HEK293 (cell line): ENCODE data around the gene ABHD5.

Source experiments
- CTCF ChIA-PET: fragments of 350-600 bp; formaldehyde crosslinking; extraction: SDS; loops from one replicate; lab custom pipeline; 2021; ENCODE audit warnings: antibody characterized with exemption; lab: Yijun Ruan, JAX
- POLR2A ChIA-PET: fragments of 300-600 bp; formaldehyde crosslinking; extraction: SDS; loops from one replicate; lab custom pipeline; 2020; ENCODE audit warnings: antibody characterized with exemption, inconsistent platforms; lab: Yijun Ruan, JAX
- H3K27ac ChIP-seq: fragments of 200-500 bp; sonication (Bioruptor generic); 2 replicates; pipeline ENCODE4 v1.5.1; 2014; ENCODE audit warnings: low read depth, low read length, control low read depth, inconsistent platforms; ENCODE audit errors: extremely low read depth
- H3K36me3 ChIP-seq, 2 experiments: fragments of 200-500 bp in 1 of 2; sonication (Bioruptor generic) in 1 of 2; 1 replicate in 1 of 2; 2 replicates in 1 of 2; pipeline ENCODE4 v1.5.1; 2014 to 2017; ENCODE audit warnings: inconsistent platforms in 2 of 2, low read length in 2 of 2; ENCODE audit not compliant: control insufficient read depth in 2 of 2, insufficient read depth in 1 of 2
- H3K4me1 ChIP-seq: fragments of 200-500 bp; sonication (Bioruptor generic); 2 replicates; pipeline ENCODE4 v1.5.1; 2014; ENCODE audit warnings: mild to moderate bottlenecking, low read length, inconsistent platforms; ENCODE audit not compliant: control insufficient read depth, insufficient read depth
- H3K4me3 ChIP-seq: 2 replicates; pipeline ENCODE4 v1.5.1; 2011; ENCODE audit warnings: low read depth, mild to moderate bottlenecking, control low read depth, low read length, moderate library complexity
- H3K9me3 ChIP-seq: fragments of 200-500 bp; sonication (Bioruptor generic); 2 replicates; pipeline ENCODE4 v1.5.1; 2014; ENCODE audit warnings: low read depth, low read length, inconsistent platforms; ENCODE audit not compliant: control insufficient read depth, insufficient read depth
- REPIN1 ChIP-seq: fragments of 450-650 bp; formaldehyde crosslinking; IDR thresholded peaks from 2 replicates; pipeline ENCODE4 v1.5.1; 2017; ENCODE audit warnings: missing biosample characterization, missing genetic modification characterization, low read depth
- ZNF112 ChIP-seq: fragments of 450-650 bp; formaldehyde crosslinking; IDR thresholded peaks from 2 replicates; pipeline ENCODE4 v1.5.0; 2017; ENCODE audit warnings: missing biosample characterization, missing genetic modification characterization
- ZNF138 ChIP-seq: fragments of 450-650 bp; formaldehyde crosslinking; IDR thresholded peaks from 2 replicates; pipeline ENCODE4 v1.5.1; 2016; ENCODE audit warnings: missing biosample characterization, missing genetic modification characterization, borderline replicate concordance
- ZNF223 ChIP-seq: fragments of 450-650 bp; formaldehyde crosslinking; IDR thresholded peaks from 2 replicates; pipeline ENCODE4 v1.5.1; 2016; ENCODE audit warnings: missing biosample characterization, missing genetic modification characterization
- ZNF473 ChIP-seq: fragments of 450-650 bp; formaldehyde crosslinking; IDR thresholded peaks from 2 replicates; pipeline ENCODE4 v1.5.1; 2017; ENCODE audit warnings: missing biosample characterization, missing genetic modification characterization
- ZNF544 ChIP-seq: fragments of 450-650 bp; formaldehyde crosslinking; IDR thresholded peaks from 2 replicates; pipeline ENCODE4 v1.5.0; 2017; ENCODE audit warnings: missing biosample characterization, missing genetic modification characterization
- ZNF654 ChIP-seq: fragments of 450-650 bp; formaldehyde crosslinking; IDR thresholded peaks from 2 replicates; pipeline ENCODE4 v1.5.1; 2016; ENCODE audit warnings: low read depth, missing biosample characterization, missing genetic modification characterization
- ZNF660 ChIP-seq: fragments of 450-650 bp; IDR thresholded peaks from 2 replicates; pipeline ENCODE4 v1.5.1; 2018; ENCODE audit warnings: missing biosample characterization, mild to moderate bottlenecking, missing genetic modification characterization
- ZNF776 ChIP-seq: fragments of 450-650 bp; formaldehyde crosslinking; IDR thresholded peaks from 2 replicates; pipeline ENCODE4 v1.5.0; 2017; ENCODE audit warnings: missing biosample characterization, missing genetic modification characterization, borderline replicate concordance
- ZSCAN30 ChIP-seq: fragments of 450-650 bp; IDR thresholded peaks from 2 replicates; pipeline ENCODE4 v1.5.1; 2018; ENCODE audit warnings: missing biosample characterization, mild to moderate bottlenecking, missing genetic modification characterization, moderate library complexity
- TF ChIP-seq, protein P1 (sequence below): fragments of 450-650 bp; formaldehyde crosslinking; IDR thresholded peaks from 2 replicates; pipeline ENCODE4 v1.5.1; 2016; ENCODE audit warnings: missing biosample characterization, missing genetic modification characterization, low read depth
- TF ChIP-seq, protein P2 (sequence below): fragments of 450-650 bp; formaldehyde crosslinking; IDR thresholded peaks from 2 replicates; pipeline ENCODE4 v1.5.1; 2016; ENCODE audit warnings: missing biosample characterization, missing genetic modification characterization
- TF ChIP-seq, protein P3 (sequence below): fragments of 450-650 bp; formaldehyde crosslinking; IDR thresholded peaks from 2 replicates; pipeline ENCODE4 v1.5.1; 2016; ENCODE audit warnings: missing biosample characterization, missing genetic modification characterization
- TF ChIP-seq, protein P4 (sequence below): fragments of 450-650 bp; formaldehyde crosslinking; IDR thresholded peaks from 2 replicates; pipeline ENCODE4 v1.5.1; 2016; ENCODE audit warnings: missing biosample characterization, missing genetic modification characterization, borderline replicate concordance
- TF ChIP-seq, protein P5 (sequence below): fragments of 450-650 bp; formaldehyde crosslinking; IDR thresholded peaks from 2 replicates; pipeline ENCODE4 v1.5.1; 2016; ENCODE audit warnings: missing biosample characterization, missing genetic modification characterization, borderline replicate concordance
- TF ChIP-seq, protein P6 (sequence below): fragments of 450-650 bp; formaldehyde crosslinking; IDR thresholded peaks from 2 replicates; pipeline ENCODE4 v1.5.1; 2016; ENCODE audit warnings: missing biosample characterization, missing genetic modification characterization

The ABHD5 gene

DNA sequence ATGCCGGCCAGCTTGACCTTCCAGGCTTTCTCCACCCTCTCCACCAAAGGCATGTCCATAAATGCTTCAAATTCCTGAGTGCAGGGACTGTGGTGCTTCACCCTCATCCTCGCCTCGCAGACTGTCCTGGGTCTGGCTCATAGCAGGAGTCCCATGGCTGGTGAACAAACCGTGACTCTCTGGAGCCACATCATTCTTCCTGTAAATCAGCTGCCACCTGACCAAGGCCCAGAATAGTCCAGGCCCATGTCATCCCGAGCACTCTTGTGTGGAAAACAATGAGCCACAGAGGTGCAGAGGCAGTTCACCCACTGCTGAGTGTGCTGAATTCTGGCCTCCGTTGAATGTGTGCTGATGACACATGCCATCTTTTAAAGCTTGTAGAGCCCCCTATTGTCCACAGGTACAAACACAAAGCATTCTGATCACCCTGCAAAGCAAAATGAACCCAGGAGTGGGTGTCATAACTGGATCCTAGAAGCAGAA is 68.6 kb downstream of the ABHD5 start:
- CTCF ChIA-PET: interaction anchor here (0.6 to 1.3 kb wide), 3 partner anchors 9 to 1125 kb away, joined by 3 to 4 read pairs (median 4); no protein-coding TSS in a partner anchor
- Histone ChIP-seq H3K4me1 (no peaks in the 10 kb centered on the region), H3K36me3 (no peaks in the 10 kb centered on the region), H3K4me3 (no peak overlapping the region), H3K9me3 (no peaks in the 10 kb centered on the region), H3K27ac (no peak overlapping the region)
- POLR2A ChIA-PET: no interaction called here
- peak; percentile 25 for TF ChIP-seq ZNF654 (tag by site-specific recombination)
- TF ChIP-seq, protein P1, sequence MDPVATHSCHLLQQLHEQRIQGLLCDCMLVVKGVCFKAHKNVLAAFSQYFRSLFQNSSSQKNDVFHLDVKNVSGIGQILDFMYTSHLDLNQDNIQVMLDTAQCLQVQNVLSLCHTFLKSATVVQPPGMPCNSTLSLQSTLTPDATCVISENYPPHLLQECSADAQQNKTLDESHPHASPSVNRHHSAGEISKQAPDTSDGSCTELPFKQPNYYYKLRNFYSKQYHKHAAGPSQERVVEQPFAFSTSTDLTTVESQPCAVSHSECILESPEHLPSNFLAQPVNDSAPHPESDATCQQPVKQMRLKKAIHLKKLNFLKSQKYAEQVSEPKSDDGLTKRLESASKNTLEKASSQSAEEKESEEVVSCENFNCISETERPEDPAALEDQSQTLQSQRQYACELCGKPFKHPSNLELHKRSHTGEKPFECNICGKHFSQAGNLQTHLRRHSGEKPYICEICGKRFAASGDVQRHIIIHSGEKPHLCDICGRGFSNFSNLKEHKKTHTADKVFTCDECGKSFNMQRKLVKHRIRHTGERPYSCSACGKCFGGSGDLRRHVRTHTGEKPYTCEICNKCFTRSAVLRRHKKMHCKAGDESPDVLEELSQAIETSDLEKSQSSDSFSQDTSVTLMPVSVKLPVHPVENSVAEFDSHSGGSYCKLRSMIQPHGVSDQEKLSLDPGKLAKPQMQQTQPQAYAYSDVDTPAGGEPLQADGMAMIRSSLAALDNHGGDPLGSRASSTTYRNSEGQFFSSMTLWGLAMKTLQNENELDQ (tag by site-specific recombination): no peak
- no peak for TF ChIP-seq ZNF660 (tag by site-specific recombination)

DNA sequence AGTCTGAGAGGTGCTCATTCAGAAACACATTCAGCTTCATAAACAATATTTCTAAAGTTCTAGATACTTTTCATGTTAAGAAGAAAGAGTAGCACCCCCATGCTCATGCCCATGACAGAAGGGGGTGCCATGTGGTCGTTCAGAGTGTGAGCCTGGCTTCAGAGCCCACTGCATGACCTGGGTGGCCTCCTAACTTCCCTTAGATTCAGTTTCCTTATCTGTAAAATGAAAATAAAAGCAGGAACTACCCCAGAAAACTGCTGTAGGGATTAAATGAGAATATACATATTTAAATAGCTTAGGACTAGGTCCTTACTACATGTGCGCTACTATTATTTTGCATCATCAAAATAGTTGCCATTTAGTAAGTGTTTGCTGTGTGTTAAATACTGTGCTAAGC is 69.2 kb downstream of the ABHD5 start:
- CTCF ChIA-PET: no interaction called here
- Histone ChIP-seq H3K4me1 (no peaks in the 10 kb centered on the region), H3K27ac (no peak overlapping the region), H3K4me3 (no peak overlapping the region), H3K36me3 (no peaks in the 10 kb centered on the region), H3K9me3 (no peaks in the 10 kb centered on the region)
- POLR2A ChIA-PET: no interaction called here
- TF ChIP-seq ZNF776 (tag by site-specific recombination) (no peak), REPIN1 (tag by site-specific recombination) (no peak), ZNF223 (tag by site-specific recombination) (no peak), ZNF112 (tag by site-specific recombination) (no peak), ZNF544 (tag by site-specific recombination) (no peak), ZNF138 (no peak), ZSCAN30 (no peak), ZNF473 (tag by site-specific recombination) (no peak)
- TF ChIP-seq, protein P2, sequence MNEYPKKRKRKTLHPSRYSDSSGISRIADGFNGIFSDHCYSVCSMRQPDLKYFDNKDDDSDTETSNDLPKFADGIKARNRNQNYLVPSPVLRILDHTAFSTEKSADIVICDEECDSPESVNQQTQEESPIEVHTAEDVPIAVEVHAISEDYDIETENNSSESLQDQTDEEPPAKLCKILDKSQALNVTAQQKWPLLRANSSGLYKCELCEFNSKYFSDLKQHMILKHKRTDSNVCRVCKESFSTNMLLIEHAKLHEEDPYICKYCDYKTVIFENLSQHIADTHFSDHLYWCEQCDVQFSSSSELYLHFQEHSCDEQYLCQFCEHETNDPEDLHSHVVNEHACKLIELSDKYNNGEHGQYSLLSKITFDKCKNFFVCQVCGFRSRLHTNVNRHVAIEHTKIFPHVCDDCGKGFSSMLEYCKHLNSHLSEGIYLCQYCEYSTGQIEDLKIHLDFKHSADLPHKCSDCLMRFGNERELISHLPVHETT (tag by site-specific recombination): no peak
- TF ChIP-seq, protein P3, sequence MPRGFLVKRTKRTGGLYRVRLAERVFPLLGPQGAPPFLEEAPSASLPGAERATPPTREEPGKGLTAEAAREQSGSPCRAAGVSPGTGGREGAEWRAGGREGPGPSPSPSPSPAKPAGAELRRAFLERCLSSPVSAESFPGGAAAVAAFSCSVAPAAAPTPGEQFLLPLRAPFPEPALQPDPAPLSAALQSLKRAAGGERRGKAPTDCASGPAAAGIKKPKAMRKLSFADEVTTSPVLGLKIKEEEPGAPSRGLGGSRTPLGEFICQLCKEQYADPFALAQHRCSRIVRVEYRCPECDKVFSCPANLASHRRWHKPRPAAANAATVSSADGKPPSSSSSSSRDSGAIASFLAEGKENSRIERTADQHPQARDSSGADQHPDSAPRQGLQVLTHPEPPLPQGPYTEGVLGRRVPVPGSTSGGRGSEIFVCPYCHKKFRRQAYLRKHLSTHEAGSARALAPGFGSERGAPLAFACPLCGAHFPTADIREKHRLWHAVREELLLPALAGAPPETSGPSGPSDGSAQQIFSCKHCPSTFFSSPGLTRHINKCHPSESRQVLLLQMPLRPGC (tag by site-specific recombination): no peak
- TF ChIP-seq, protein P4, sequence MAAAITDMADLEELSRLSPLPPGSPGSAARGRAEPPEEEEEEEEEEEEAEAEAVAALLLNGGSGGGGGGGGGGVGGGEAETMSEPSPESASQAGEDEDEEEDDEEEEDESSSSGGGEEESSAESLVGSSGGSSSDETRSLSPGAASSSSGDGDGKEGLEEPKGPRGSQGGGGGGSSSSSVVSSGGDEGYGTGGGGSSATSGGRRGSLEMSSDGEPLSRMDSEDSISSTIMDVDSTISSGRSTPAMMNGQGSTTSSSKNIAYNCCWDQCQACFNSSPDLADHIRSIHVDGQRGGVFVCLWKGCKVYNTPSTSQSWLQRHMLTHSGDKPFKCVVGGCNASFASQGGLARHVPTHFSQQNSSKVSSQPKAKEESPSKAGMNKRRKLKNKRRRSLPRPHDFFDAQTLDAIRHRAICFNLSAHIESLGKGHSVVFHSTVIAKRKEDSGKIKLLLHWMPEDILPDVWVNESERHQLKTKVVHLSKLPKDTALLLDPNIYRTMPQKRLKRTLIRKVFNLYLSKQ (tag by site-specific recombination): no peak
- TF ChIP-seq, protein P5, sequence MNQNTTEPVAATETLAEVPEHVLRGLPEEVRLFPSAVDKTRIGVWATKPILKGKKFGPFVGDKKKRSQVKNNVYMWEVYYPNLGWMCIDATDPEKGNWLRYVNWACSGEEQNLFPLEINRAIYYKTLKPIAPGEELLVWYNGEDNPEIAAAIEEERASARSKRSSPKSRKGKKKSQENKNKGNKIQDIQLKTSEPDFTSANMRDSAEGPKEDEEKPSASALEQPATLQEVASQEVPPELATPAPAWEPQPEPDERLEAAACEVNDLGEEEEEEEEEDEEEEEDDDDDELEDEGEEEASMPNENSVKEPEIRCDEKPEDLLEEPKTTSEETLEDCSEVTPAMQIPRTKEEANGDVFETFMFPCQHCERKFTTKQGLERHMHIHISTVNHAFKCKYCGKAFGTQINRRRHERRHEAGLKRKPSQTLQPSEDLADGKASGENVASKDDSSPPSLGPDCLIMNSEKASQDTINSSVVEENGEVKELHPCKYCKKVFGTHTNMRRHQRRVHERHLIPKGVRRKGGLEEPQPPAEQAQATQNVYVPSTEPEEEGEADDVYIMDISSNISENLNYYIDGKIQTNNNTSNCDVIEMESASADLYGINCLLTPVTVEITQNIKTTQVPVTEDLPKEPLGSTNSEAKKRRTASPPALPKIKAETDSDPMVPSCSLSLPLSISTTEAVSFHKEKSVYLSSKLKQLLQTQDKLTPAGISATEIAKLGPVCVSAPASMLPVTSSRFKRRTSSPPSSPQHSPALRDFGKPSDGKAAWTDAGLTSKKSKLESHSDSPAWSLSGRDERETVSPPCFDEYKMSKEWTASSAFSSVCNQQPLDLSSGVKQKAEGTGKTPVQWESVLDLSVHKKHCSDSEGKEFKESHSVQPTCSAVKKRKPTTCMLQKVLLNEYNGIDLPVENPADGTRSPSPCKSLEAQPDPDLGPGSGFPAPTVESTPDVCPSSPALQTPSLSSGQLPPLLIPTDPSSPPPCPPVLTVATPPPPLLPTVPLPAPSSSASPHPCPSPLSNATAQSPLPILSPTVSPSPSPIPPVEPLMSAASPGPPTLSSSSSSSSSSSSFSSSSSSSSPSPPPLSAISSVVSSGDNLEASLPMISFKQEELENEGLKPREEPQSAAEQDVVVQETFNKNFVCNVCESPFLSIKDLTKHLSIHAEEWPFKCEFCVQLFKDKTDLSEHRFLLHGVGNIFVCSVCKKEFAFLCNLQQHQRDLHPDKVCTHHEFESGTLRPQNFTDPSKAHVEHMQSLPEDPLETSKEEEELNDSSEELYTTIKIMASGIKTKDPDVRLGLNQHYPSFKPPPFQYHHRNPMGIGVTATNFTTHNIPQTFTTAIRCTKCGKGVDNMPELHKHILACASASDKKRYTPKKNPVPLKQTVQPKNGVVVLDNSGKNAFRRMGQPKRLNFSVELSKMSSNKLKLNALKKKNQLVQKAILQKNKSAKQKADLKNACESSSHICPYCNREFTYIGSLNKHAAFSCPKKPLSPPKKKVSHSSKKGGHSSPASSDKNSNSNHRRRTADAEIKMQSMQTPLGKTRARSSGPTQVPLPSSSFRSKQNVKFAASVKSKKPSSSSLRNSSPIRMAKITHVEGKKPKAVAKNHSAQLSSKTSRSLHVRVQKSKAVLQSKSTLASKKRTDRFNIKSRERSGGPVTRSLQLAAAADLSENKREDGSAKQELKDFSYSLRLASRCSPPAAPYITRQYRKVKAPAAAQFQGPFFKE (tag by site-specific recombination): no peak
- TF ChIP-seq, protein P6, sequence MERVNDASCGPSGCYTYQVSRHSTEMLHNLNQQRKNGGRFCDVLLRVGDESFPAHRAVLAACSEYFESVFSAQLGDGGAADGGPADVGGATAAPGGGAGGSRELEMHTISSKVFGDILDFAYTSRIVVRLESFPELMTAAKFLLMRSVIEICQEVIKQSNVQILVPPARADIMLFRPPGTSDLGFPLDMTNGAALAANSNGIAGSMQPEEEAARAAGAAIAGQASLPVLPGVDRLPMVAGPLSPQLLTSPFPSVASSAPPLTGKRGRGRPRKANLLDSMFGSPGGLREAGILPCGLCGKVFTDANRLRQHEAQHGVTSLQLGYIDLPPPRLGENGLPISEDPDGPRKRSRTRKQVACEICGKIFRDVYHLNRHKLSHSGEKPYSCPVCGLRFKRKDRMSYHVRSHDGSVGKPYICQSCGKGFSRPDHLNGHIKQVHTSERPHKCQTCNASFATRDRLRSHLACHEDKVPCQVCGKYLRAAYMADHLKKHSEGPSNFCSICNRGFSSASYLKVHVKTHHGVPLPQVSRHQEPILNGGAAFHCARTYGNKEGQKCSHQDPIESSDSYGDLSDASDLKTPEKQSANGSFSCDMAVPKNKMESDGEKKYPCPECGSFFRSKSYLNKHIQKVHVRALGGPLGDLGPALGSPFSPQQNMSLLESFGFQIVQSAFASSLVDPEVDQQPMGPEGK (tag by site-specific recombination): no peak
